Ishikawa (cell line): ENCODE data around the gene C3.

Experiments
- CEBPB ChIP-seq: IDR thresholded peaks from 2 replicates; pipeline ENCODE4 v1.6.1; 2012
- CREB1 ChIP-seq: IDR thresholded peaks from 2 replicates; pipeline ENCODE4 v1.6.1; 2012; ENCODE audit warnings: low read depth
- EGR1 ChIP-seq: IDR thresholded peaks from 2 replicates; pipeline ENCODE4 v1.6.1; 2012
- EP300 ChIP-seq: IDR thresholded peaks from 2 replicates; pipeline ENCODE4 v1.6.1; 2012; ENCODE audit warnings: borderline replicate concordance
- FOXM1 ChIP-seq: IDR thresholded peaks from 2 replicates; pipeline ENCODE4 v1.6.1; 2012; ENCODE audit warnings: low read depth, borderline replicate concordance
- MAX ChIP-seq: IDR thresholded peaks from 2 replicates; pipeline ENCODE4 v1.6.1; 2012
- NFIC ChIP-seq: IDR thresholded peaks from 2 replicates; pipeline ENCODE4 v1.6.1; 2012
- RAD21 ChIP-seq: IDR thresholded peaks from 2 replicates; pipeline ENCODE4 v1.6.1; 2012; ENCODE audit warnings: low read depth
- REST ChIP-seq: IDR thresholded peaks from 2 replicates; pipeline ENCODE4 v1.6.1; 2012; ENCODE audit warnings: low read depth, mild to moderate bottlenecking
- TAF1 ChIP-seq: IDR thresholded peaks from 2 replicates; pipeline ENCODE4 v1.6.1; 2012; ENCODE audit warnings: low read depth, mild to moderate bottlenecking
- TCF12 ChIP-seq: IDR thresholded peaks from 2 replicates; pipeline ENCODE4 v1.6.1; 2012; ENCODE audit warnings: low read depth
- TEAD4 ChIP-seq: IDR thresholded peaks from 2 replicates; pipeline ENCODE4 v1.6.1; 2012
- USF1 ChIP-seq: IDR thresholded peaks from 2 replicates; pipeline ENCODE4 v1.6.1; 2012
- YY1 ChIP-seq: IDR thresholded peaks from 2 replicates; pipeline ENCODE4 v1.6.1; 2012; ENCODE audit warnings: low read depth
- ZBTB7A ChIP-seq: IDR thresholded peaks from 2 replicates; pipeline ENCODE4 v1.6.1; 2012; ENCODE audit warnings: low read depth

The C3 gene

DNA sequence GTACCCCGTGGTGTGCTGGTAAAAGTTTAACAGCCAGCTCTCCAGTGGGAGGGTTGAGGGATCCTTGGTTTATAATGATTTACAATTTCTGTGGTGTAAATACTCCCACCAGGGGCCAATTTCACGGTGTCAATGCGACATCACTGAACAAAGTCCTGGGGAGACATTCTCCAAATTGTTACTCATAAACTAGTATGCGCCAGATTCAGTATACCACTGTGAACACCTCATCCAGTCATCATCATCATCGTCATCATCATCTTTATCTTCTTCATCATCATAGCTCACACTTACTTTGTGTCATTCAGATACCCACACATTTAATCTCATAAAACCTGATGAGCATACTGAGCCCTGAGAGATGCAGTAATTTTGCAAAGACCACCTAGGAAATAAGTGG, 33.3 kb downstream of the C3 start:
- no peak for TF ChIP-seq MAX
- TF ChIP-seq NFIC = no peak
- TF ChIP-seq ZBTB7A = no peak
- TF ChIP-seq RAD21 = no peak
- TF ChIP-seq CREB1 = no peak
- TF ChIP-seq CEBPB = no peak
- no peak for TF ChIP-seq EGR1
- no peak for TF ChIP-seq USF1
- no peak for TF ChIP-seq TEAD4
- no peak for TF ChIP-seq TAF1
- no peak for TF ChIP-seq YY1
- TF ChIP-seq EP300 = no peak
- no peak for TF ChIP-seq TCF12

DNA sequence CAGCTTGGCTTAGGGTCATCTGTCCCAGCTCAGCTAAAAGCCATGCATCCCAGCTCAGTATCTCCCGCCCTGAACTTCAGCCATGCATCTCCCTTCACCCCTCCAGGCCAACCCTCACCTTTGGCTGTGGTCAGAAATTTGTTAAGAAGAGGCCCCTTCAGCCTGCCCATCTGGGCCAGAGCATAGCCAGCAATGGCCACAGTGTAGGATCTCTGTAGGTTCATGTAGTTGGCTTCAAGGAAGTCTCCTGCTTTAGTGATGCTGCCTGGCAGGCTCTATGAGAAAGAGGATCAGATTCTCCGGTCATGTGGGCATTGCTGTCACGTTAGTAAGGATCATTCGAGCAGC, 33.8 kb downstream of the C3 start:
- no peak for TF ChIP-seq EP300

DNA sequence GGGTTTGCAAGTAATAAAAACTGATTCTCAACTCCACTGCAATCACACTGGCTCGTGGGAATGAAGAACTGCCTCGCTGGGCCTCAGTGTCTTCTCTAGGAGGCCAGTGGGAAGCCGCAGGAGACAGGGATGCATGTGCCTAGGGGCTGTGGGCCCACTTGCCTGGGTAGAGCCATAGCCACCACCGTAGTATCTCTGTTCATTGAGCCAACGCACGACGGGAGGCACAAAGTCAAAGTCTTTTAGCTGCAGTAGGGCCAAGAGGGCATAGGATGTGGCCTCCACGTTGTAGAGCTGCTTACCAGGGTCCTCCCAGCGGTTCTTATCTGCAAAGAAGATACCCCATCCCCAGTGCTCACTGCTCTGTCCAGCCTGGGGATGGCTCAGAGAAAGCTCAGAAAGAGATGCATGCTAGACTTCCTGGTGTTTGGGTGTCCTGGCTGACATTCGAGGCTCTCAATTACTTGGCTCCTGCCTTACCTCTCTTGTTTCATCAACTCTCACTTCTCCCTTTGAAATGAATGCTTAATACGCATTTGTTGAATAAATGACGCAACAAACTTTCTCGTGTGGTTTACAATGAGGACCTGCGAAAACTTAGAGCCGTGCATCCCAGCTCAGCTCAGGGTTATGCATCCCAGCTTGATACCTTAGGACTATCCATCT, 34.4 kb downstream of the C3 start:
- TF ChIP-seq ZBTB7A = no peak
- no peak for TF ChIP-seq FOXM1

DNA sequence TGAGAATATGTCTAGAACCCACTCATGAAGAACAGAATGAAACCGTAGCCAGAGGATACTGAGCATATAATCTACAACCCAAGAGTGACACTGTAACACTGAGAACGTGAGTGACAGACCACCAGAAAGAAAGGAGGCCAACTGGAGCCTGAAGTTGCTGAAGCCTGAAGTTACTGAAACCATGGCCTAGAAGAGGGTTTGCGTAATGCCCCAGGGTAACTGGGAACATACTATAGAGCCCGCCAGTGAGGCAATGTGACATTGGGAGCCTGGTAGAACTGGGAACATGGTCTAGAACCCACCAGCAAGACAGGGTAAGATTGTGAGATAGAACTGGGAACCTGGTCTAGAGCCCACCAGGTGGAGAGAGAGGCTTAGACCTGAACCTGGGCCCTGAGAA, 35.0 kb downstream of the C3 start:
- no peak for TF ChIP-seq REST
- no peak for TF ChIP-seq TCF12
- TF ChIP-seq CREB1 = no peak
- no peak for TF ChIP-seq TEAD4
- no peak for TF ChIP-seq MAX
- TF ChIP-seq ZBTB7A = no peak
- TF ChIP-seq EGR1 = no peak
- TF ChIP-seq RAD21 = no peak
- TF ChIP-seq CEBPB = no peak
- no peak for TF ChIP-seq NFIC
- no peak for TF ChIP-seq FOXM1
- TF ChIP-seq EP300 = no peak
- no peak for TF ChIP-seq TAF1
- TF ChIP-seq USF1 = no peak
- TF ChIP-seq YY1 = no peak

DNA sequence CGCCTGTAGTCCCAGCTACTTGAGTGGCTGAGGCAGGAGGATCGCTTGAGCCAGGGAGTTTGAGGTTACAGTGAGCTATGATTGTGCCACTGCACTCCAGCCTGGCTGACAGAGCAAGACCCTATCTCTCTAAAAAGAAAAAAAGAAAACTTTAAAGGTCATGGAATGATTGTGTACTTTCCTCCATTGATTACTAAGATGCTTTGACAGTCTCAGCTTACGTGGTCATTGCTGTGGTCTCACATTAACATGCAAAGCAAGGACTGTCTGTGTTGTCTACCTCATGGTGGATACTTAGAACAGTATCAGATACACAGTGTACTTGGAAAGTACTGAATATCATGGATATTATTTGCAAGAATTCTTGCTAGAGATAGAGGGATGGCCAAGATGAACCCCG, 36.5 kb downstream of the C3 start:
- TF ChIP-seq TEAD4 = no peak
- no peak for TF ChIP-seq NFIC
- TF ChIP-seq EP300 = no peak
- TF ChIP-seq EGR1 = no peak
- TF ChIP-seq FOXM1 = no peak
- TF ChIP-seq CEBPB = no peak
- no peak for TF ChIP-seq USF1
- no peak for TF ChIP-seq REST
- TF ChIP-seq ZBTB7A = no peak
- no peak for TF ChIP-seq TAF1
- no peak for TF ChIP-seq RAD21
- TF ChIP-seq MAX = no peak
- TF ChIP-seq TCF12 = no peak
- TF ChIP-seq CREB1 = no peak
- TF ChIP-seq YY1 = no peak

- no peak for TF ChIP-seq NFIC
- no peak for TF ChIP-seq TEAD4
- TF ChIP-seq CEBPB = no peak
- no peak for TF ChIP-seq FOXM1
- TF ChIP-seq ZBTB7A = no peak
- TF ChIP-seq EGR1 = no peak
- no peak for TF ChIP-seq TCF12
- no peak for TF ChIP-seq YY1
- TF ChIP-seq MAX = no peak
- no peak for TF ChIP-seq CREB1
- TF ChIP-seq USF1 = no peak
- no peak for TF ChIP-seq EP300
- TF ChIP-seq TAF1 = no peak
- TF ChIP-seq REST = no peak
- no peak for TF ChIP-seq RAD21
Measured at GRCh38 chr19:6682607-6683128, 37.8 kb downstream of the C3 start.
